Endothelial cell (in vitro differentiated cells): ENCODE results near the gene XNDC1N. TPM values are rescaled to one million over a fixed set of nuclear protein-coding genes. Genes with fewer than 3 reads are reported as not detected.

ENCODE experiments used
- DNase-seq: peaks from one replicate; pipeline ENCODE4 v3.0.0; 2021; ENCODE audit warnings: low spot score
- H3K27ac Mint-ChIP-seq: one replicate; pipeline ENCODE4 v1.8.0; 2021; ENCODE audit warnings: mixed read lengths, inconsistent platforms; ENCODE audit not compliant: unreplicated experiment
- H3K27me3 Mint-ChIP-seq: one replicate; pipeline ENCODE4 v1.8.0; 2021; ENCODE audit warnings: mild to moderate bottlenecking, moderate library complexity, mixed read lengths, inconsistent platforms; ENCODE audit not compliant: unreplicated experiment
- H3K36me3 Mint-ChIP-seq: one replicate; pipeline ENCODE4 v1.8.0; 2021; ENCODE audit warnings: mild to moderate bottlenecking, low read depth, mixed read lengths, inconsistent platforms; ENCODE audit not compliant: unreplicated experiment
- H3K4me1 Mint-ChIP-seq: one replicate; pipeline ENCODE4 v1.8.0; 2021; ENCODE audit warnings: mild to moderate bottlenecking, mixed read lengths, inconsistent platforms; ENCODE audit not compliant: unreplicated experiment
- H3K4me3 Mint-ChIP-seq: one replicate; pipeline ENCODE4 v1.8.0; 2021; ENCODE audit warnings: mild to moderate bottlenecking, mixed read lengths, inconsistent platforms; ENCODE audit not compliant: unreplicated experiment
- H3K9me3 Mint-ChIP-seq: one replicate; pipeline ENCODE4 v1.8.0; 2021; ENCODE audit warnings: mixed read lengths, inconsistent platforms; ENCODE audit not compliant: unreplicated experiment
- total RNA-seq: library from RNA; stranded (reverse); fragmentation: NEBNext Ultra II Directional; extraction: Animal tissue kit (Norgen Biotek cat#: 25700); gene quantifications from one replicate; pipeline ENCODE4 v1.2.1, GENCODE V29; 2021; ENCODE audit not compliant: unreplicated experiment
- TF ChIP-seq, protein P1 (sequence below): fragments of 200-600 bp; sonication (generic); IDR thresholded peaks from one replicate; pipeline ENCODE4 v1.5.0; 2021; ENCODE audit warnings: antibody characterized with exemption; ENCODE audit not compliant: unreplicated experiment

Gene XNDC1N
- total RNA-seq, 1 donor from 2014 or later: 3.5 TPM

DNA sequence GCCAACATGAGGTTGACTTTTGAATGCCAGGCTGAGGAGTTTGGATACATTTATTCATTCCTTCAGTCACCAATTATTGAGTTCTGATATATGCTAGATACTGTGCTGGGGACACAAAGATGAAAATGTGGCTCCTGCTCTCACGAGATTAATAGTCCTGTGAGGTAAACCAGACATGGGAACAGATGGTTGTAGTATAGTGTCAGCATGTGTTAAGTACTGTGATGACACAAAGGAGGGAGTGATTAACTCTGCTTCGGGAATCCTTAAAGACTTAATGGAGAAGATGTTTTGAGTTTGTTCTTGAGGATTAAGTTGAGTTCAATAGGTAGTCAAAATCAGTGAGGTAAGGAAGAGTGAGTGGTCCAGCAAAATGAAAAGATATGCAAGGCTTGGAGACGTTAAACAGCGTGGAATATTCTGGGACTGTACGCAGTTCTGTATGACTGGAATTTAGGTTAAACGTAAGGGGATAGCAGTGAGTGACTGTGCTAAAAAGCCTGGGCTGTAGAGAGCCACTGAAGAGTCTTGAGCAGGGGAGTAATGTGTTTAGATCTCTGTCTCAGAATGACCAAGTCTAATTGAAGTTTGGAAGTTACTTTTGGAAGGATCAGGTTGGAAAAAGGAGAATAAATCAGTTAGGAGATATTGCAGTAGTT, 12.3 kb upstream of the XNDC1N start:
- Mint-ChIP-seq H3K4me3 (no peak overlapping the region), H3K27ac (no peak overlapping the region), H3K9me3 (no peaks in the 10 kb centered on the region), H3K36me3 (no peaks in the 10 kb centered on the region), H3K4me1 (no peaks in the 10 kb centered on the region), H3K27me3 (peaks cover 2% of the 10 kb centered on the region)
- TF ChIP-seq, protein P1, sequence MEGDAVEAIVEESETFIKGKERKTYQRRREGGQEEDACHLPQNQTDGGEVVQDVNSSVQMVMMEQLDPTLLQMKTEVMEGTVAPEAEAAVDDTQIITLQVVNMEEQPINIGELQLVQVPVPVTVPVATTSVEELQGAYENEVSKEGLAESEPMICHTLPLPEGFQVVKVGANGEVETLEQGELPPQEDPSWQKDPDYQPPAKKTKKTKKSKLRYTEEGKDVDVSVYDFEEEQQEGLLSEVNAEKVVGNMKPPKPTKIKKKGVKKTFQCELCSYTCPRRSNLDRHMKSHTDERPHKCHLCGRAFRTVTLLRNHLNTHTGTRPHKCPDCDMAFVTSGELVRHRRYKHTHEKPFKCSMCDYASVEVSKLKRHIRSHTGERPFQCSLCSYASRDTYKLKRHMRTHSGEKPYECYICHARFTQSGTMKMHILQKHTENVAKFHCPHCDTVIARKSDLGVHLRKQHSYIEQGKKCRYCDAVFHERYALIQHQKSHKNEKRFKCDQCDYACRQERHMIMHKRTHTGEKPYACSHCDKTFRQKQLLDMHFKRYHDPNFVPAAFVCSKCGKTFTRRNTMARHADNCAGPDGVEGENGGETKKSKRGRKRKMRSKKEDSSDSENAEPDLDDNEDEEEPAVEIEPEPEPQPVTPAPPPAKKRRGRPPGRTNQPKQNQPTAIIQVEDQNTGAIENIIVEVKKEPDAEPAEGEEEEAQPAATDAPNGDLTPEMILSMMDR: no peak
- no peak for DNase-seq

DNA sequence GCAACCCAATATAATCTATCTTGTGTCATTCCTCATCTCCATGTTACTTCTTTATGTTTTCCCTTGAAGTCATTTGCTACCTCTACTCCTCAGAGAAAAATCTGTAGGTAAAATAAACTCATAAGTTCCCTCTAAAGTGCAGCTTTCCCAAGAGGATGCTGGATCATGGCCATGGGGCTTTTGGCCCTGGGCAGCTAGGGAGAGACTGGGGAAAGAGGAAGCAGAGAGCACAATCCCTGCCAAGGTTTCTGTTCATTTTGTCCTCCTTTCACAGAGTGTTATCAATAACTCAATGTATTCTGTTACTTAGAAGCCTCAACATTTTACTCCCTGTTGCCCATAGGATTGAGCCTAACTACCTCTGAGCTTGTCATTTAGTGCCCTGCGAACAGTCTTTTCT, 9.4 kb upstream of the XNDC1N start:
- no peak overlapping the region for H3K27ac Mint-ChIP-seq
- H3K4me3 Mint-ChIP-seq: no peak overlapping the region
- H3K4me1 Mint-ChIP-seq: no peaks in the 10 kb centered on the region
- DNase-seq: no peak
- H3K27me3 Mint-ChIP-seq: peaks cover 2% of the 10 kb centered on the region
- H3K36me3 Mint-ChIP-seq: no peaks in the 10 kb centered on the region
- H3K9me3 Mint-ChIP-seq: no peaks in the 10 kb centered on the region
- TF ChIP-seq, protein P1: no peak

DNA sequence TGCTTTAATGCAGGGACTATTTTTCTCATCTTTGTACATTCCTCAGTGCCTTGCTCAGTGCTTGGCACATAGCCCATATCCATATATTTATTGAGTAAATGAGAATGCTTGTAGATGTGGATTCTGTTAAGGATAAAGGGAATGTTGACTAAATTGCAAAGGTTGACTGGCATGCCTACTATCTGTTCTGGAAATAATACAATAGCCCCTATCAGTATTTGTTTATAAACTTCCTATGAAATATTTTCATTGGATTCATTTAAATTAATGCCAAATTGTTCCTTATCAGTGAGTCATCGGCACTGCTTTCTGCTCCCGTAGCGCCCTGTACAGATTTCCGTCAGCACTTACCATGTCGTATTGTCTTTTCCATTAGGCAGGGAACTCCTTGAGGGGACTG, 8.4 kb upstream of the XNDC1N start:
- Mint-ChIP-seq H3K4me3 (no peak overlapping the region), H3K36me3 (no peaks in the 10 kb centered on the region), H3K27ac (no peak overlapping the region), H3K4me1 (no peaks in the 10 kb centered on the region), H3K9me3 (no peaks in the 10 kb centered on the region), H3K27me3 (peaks cover 2% of the 10 kb centered on the region)
- DNase-seq: no peak
- TF ChIP-seq, protein P1: no peak

DNA sequence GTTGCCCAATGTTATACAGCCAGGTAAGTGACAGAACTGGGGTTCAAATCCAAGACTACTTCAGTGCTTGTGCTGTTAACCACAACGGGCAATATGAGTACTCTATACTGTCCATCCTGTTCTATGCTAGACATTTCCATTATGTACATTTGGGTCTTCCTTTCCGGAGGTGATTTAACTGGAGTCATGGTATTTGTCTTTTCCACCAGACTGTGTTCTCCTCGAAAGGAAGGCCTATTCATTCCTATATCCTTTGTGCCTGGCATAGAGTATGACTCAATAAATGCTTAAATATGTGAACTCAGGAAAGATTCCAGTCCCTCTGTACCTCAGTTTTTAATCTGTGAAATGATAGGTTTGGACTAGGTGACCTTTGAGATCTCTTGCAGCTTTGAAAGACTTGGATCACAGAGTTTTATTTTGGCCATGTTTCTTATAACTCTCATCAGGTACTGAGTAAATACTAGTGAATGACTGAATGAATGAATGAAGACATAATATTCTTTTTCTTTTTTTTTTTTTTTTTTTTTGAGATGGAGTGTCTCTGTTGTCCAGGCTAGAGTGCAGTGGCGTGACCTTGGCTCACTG, 7.0 kb upstream of the XNDC1N start:
- Mint-ChIP-seq H3K4me3 (no peak overlapping the region), H3K27me3 (peaks cover 2% of the 10 kb centered on the region), H3K36me3 (no peaks in the 10 kb centered on the region), H3K4me1 (no peaks in the 10 kb centered on the region), H3K9me3 (no peaks in the 10 kb centered on the region), H3K27ac (no peak overlapping the region)
- TF ChIP-seq, protein P1: no peak
- no peak for DNase-seq

DNA sequence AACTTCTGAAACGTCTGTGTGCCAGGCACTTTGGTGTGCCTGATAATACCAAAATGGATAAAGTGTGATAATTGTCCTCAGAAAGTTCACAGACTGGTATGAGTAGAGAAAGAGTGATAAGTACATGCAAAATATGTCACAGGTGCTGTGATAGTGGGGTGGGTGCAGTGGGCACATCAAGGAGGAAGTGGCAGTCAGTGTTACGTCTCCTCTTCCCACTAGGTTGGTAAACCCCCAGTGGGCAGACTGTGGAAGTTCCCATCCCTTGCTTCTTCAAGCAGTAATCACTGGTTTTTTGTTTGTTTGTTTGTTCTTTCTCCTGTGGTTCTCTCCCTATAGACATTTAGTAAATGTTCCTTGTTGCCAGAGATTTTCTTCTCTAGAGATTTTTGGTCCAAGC, 5.8 kb upstream of the XNDC1N start:
- Mint-ChIP-seq H3K4me3 (no peak overlapping the region), H3K27ac (no peak overlapping the region), H3K4me1 (peaks cover 12% of the 10 kb centered on the region), H3K9me3 (no peaks in the 10 kb centered on the region), H3K27me3 (peaks cover 2% of the 10 kb centered on the region), H3K36me3 (peaks cover 5% of the 10 kb centered on the region)
- TF ChIP-seq, protein P1: no peak
- no peak for DNase-seq
